Endothelial cell (in vitro differentiated cells): Measurements from ENCODE around the gene ITPR2. TPM values are rescaled to one million over a fixed set of nuclear protein-coding genes. Genes with fewer than 3 reads are reported as not detected.
A peak's percentile ranks its signal among the peaks of the same experiment; 100 is the strongest.

Experiments
- DNase-seq: peaks from one replicate; pipeline ENCODE4 v3.0.0; 2021; ENCODE audit warnings: low spot score
- H3K27ac Mint-ChIP-seq: one replicate; pipeline ENCODE4 v1.8.0; 2021; ENCODE audit warnings: mixed read lengths, inconsistent platforms; ENCODE audit not compliant: unreplicated experiment
- H3K27me3 Mint-ChIP-seq: one replicate; pipeline ENCODE4 v1.8.0; 2021; ENCODE audit warnings: mild to moderate bottlenecking, moderate library complexity, mixed read lengths, inconsistent platforms; ENCODE audit not compliant: unreplicated experiment
- H3K36me3 Mint-ChIP-seq: one replicate; pipeline ENCODE4 v1.8.0; 2021; ENCODE audit warnings: mild to moderate bottlenecking, low read depth, mixed read lengths, inconsistent platforms; ENCODE audit not compliant: unreplicated experiment
- H3K4me1 Mint-ChIP-seq: one replicate; pipeline ENCODE4 v1.8.0; 2021; ENCODE audit warnings: mild to moderate bottlenecking, mixed read lengths, inconsistent platforms; ENCODE audit not compliant: unreplicated experiment
- H3K4me3 Mint-ChIP-seq: one replicate; pipeline ENCODE4 v1.8.0; 2021; ENCODE audit warnings: mild to moderate bottlenecking, mixed read lengths, inconsistent platforms; ENCODE audit not compliant: unreplicated experiment
- H3K9me3 Mint-ChIP-seq: one replicate; pipeline ENCODE4 v1.8.0; 2021; ENCODE audit warnings: mixed read lengths, inconsistent platforms; ENCODE audit not compliant: unreplicated experiment
- CTCF ChIP-seq: fragments of 200-600 bp; sonication (generic); IDR thresholded peaks from one replicate; pipeline ENCODE4 v1.5.0; 2021; ENCODE audit warnings: antibody characterized with exemption; ENCODE audit not compliant: unreplicated experiment
- total RNA-seq: library from RNA; stranded (reverse); fragmentation: NEBNext Ultra II Directional; extraction: Animal tissue kit (Norgen Biotek cat#: 25700); gene quantifications from one replicate; pipeline ENCODE4 v1.2.1, GENCODE V29; 2021; ENCODE audit not compliant: unreplicated experiment

The ITPR2 gene
- total RNA-seq, 1 donor from 2014 or later = 33.8 TPM

- Mint-ChIP-seq H3K27ac (no peak overlapping the region), H3K27me3 (no peaks in the 10 kb centered on the region), H3K4me1 (peaks cover 15% of the 10 kb centered on the region), H3K36me3 (peaks cover 8% of the 10 kb centered on the region), H3K9me3 (no peaks in the 10 kb centered on the region), H3K4me3 (no peak overlapping the region)
- DNase-seq = no peak
- TF ChIP-seq CTCF = no peak
Measured at GRCh38 chr12:26331960-26332359, 501.0 kb downstream of the ITPR2 start.

GRCh38 chr12:26331136-26331535 is 501.9 kb downstream of the ITPR2 start:
- DNase-seq = no peak
- peaks cover 8% of the 10 kb centered on the region for H3K36me3 Mint-ChIP-seq
- H3K4me1 Mint-ChIP-seq = peaks cover 15% of the 10 kb centered on the region
- no peak for TF ChIP-seq CTCF
- H3K4me3 Mint-ChIP-seq = no peak overlapping the region
- no peaks in the 10 kb centered on the region for H3K9me3 Mint-ChIP-seq
- no peaks in the 10 kb centered on the region for H3K27me3 Mint-ChIP-seq
- H3K27ac Mint-ChIP-seq = no peak overlapping the region

GRCh38 chr12:26327975-26328644 is 504.9 kb downstream of the ITPR2 start:
- Mint-ChIP-seq H3K4me3 (no peak overlapping the region), H3K27me3 (no peaks in the 10 kb centered on the region), H3K36me3 (peaks cover 4% of the 10 kb centered on the region), H3K4me1 (peaks cover 16% of the 10 kb centered on the region), H3K27ac (peak overlapping the region; percentile 3), H3K9me3 (no peaks in the 10 kb centered on the region)
- DNase-seq = no peak
- TF ChIP-seq CTCF = no peak

GRCh38 chr12:26323673-26324072 is 509.3 kb downstream of the ITPR2 start:
- DNase-seq = no peak
- TF ChIP-seq CTCF = no peak
- Mint-ChIP-seq H3K27me3 (no peaks in the 10 kb centered on the region), H3K9me3 (no peaks in the 10 kb centered on the region), H3K36me3 (no peaks in the 10 kb centered on the region), H3K4me1 (peaks cover 13% of the 10 kb centered on the region), H3K27ac (no peak overlapping the region), H3K4me3 (no peak overlapping the region)

- no peak overlapping the region for H3K4me3 Mint-ChIP-seq
- DNase-seq = no peak
- no peak overlapping the region for H3K27ac Mint-ChIP-seq
- H3K9me3 Mint-ChIP-seq = no peaks in the 10 kb centered on the region
- H3K4me1 Mint-ChIP-seq = no peaks in the 10 kb centered on the region
- no peak for TF ChIP-seq CTCF
- H3K27me3 Mint-ChIP-seq = peaks cover 1% of the 10 kb centered on the region
- H3K36me3 Mint-ChIP-seq = peaks cover 5% of the 10 kb centered on the region
Measured at GRCh38 chr12:26319511-26319910, 513.5 kb downstream of the ITPR2 start.
